ENCODE data around the gene PHC1.
"Not testable (repeated sequence)": the region's sequence is repeated elsewhere in the genome, so short reads cannot be mapped to it uniquely, and the experiment has no call there.

Gene PHC1

GRCh38 chr12:8922544-8922943 is 8.2 kb downstream of the PHC1 start:
- TF ChIP-seq CTCF (conservative IDR thresholded peaks at IDR 0.05), result no peak
- TF ChIP-seq ZFX (IDR thresholded peaks at IDR 0.05), result no peak
- H3K27ac ChIP-seq, result no peak overlapping the region

GRCh38 chr12:8930655-8931323 is 16.5 kb downstream of the PHC1 start:
- H3K27ac ChIP-seq, result not testable (repeated sequence)

- not testable (repeated sequence) for H3K27ac ChIP-seq
Observed at GRCh38 chr12:8932464-8932863, 18.2 kb downstream of the PHC1 start.

- H3K27ac ChIP-seq, result not testable (repeated sequence)
Observed at GRCh38 chr12:8934080-8934479, 19.8 kb downstream of the PHC1 start.

GRCh38 chr12:8936735-8937134 is 22.4 kb downstream of the PHC1 start:
- H3K27ac ChIP-seq, result no peak overlapping the region
- no peak for TF ChIP-seq ZFX (IDR thresholded peaks at IDR 0.05)
- TF ChIP-seq CTCF (conservative IDR thresholded peaks at IDR 0.05), result no peak

GRCh38 chr12:8937842-8938442 is 23.6 kb downstream of the PHC1 start:
- H3K27ac ChIP-seq, result not testable (repeated sequence)

GRCh38 chr12:8941691-8942478 is 27.6 kb downstream of the PHC1 start:
- TF ChIP-seq CTCF (conservative IDR thresholded peaks at IDR 0.05), result no peak
- no peak overlapping the region for H3K27ac ChIP-seq

- TF ChIP-seq CTCF (conservative IDR thresholded peaks at IDR 0.05), result no peak
- no peak for TF ChIP-seq ZFX (IDR thresholded peaks at IDR 0.05)
- H3K27ac ChIP-seq, result no peak overlapping the region
Observed at GRCh38 chr12:8943565-8944186, 29.4 kb downstream of the PHC1 start.

- H3K27ac ChIP-seq, result no peak overlapping the region
- TF ChIP-seq ZFX (IDR thresholded peaks at IDR 0.05) (no peak), CTCF (conservative IDR thresholded peaks at IDR 0.05) (no peak)
Observed at GRCh38 chr12:8946733-8947132, 32.4 kb downstream of the PHC1 start.
